HEK293T (cell line): Measurements from ENCODE around the gene RPL10A.

ENCODE experiments used
- ARNT ChIP-seq: fragments of 450-650 bp; IDR thresholded peaks from 2 replicates; pipeline ENCODE4 v1.6.1; 2017; ENCODE audit warnings: mild to moderate bottlenecking
- BHLHE40 ChIP-seq: fragments of 450-650 bp; IDR thresholded peaks from 2 replicates; pipeline ENCODE4 v1.6.1; 2016; ENCODE audit warnings: mild to moderate bottlenecking, moderate library complexity, borderline replicate concordance
- ELF4 ChIP-seq: fragments of 450-650 bp; IDR thresholded peaks from 2 replicates; pipeline ENCODE4 v1.6.1; 2017; ENCODE audit warnings: antibody characterized with exemption
- FOXK2 ChIP-seq: fragments of 450-650 bp; IDR thresholded peaks from 2 replicates; pipeline ENCODE4 v1.6.1; 2016; ENCODE audit warnings: mild to moderate bottlenecking
- FOXM1 ChIP-seq: fragments of 450-650 bp; IDR thresholded peaks from 2 replicates; pipeline ENCODE4 v1.6.1; 2017; ENCODE audit warnings: mild to moderate bottlenecking, borderline replicate concordance
- HDGF ChIP-seq: fragments of 450-650 bp; IDR thresholded peaks from 2 replicates; pipeline ENCODE4 v1.6.1; 2017; ENCODE audit warnings: antibody characterized with exemption, borderline replicate concordance
- L3MBTL2 ChIP-seq: fragments of 450-650 bp; conservative IDR thresholded peaks from 2 replicates; pipeline ENCODE4 v1.6.1; 2016; ENCODE audit warnings: mild to moderate bottlenecking
- SP1 ChIP-seq: fragments of 450-650 bp; IDR thresholded peaks from 2 replicates; pipeline ENCODE4 v1.6.1; 2017
- TARDBP ChIP-seq: fragments of 450-650 bp; IDR thresholded peaks from 2 replicates; pipeline ENCODE4 v1.6.1; 2016

DNA sequence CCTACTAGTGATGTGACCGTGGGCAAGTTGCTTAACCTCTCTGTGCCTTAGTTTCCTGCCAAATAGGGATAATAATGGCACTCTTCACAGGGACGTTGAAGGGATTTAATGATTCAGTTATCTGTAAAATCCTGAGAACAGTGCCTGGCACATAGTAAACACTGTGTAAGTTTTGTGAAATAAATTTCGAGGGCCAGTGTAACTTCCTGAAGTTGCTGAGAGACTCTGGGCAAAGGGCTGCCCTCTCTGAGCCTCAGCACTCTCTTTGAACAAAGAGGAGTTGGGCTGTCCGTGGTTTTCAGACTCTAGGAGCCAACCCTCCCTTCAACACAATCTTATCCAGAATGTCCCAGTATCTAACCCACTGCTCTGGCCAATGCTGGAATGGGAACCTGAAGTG is 31.2 kb downstream of the RPL10A start:
- TF ChIP-seq HDGF (no peak), ELF4 (no peak), FOXM1 (no peak), L3MBTL2 (no peak), TARDBP (no peak), FOXK2 (no peak), SP1 (no peak), BHLHE40 (no peak), ARNT (no peak)
